NCI-H2171 treated with DMSO at 0.1 percent for 48 hours (cell line): ENCODE data around the gene CSDE1.
A peak's percentile ranks its signal among the peaks of the same experiment; 100 is the strongest.

Source experiments
- DNase-seq: peaks from one replicate; lab custom pipeline; 2025; lab: John Stamatoyannopoulos, UW

The CSDE1 gene

GRCh38 chr1:114701931-114702330, 55.9 kb downstream of the CSDE1 start:
- no peak for DNase-seq

GRCh38 chr1:114700036-114700600, 57.7 kb downstream of the CSDE1 start:
- DNase-seq, result no peak

GRCh38 chr1:114696810-114697209, 61.0 kb downstream of the CSDE1 start:
- no peak for DNase-seq

- no peak for DNase-seq
Measured at GRCh38 chr1:114695430-114696058, 62.2 kb downstream of the CSDE1 start, which contains the start of gene AMPD1. TSS of gene AMPD1 (minus strand) at chr1:114695546. CDS start at chr1:114695471, 75 bp downstream.

GRCh38 chr1:114694540-114695310, 63.1 kb downstream of the CSDE1 start:
- DNase-seq, result no peak

GRCh38 chr1:114692947-114693346, 64.8 kb downstream of the CSDE1 start:
- no peak for DNase-seq

GRCh38 chr1:114691061-114691460, 66.7 kb downstream of the CSDE1 start:
- DNase-seq, result no peak

GRCh38 chr1:114690148-114690547, 67.6 kb downstream of the CSDE1 start:
- no peak for DNase-seq

GRCh38 chr1:114688526-114688925, 69.3 kb downstream of the CSDE1 start:
- DNase-seq, result no peak

GRCh38 chr1:114685851-114686250, 71.9 kb downstream of the CSDE1 start:
- DNase-seq, result no peak

GRCh38 chr1:114677691-114678090, 80.1 kb downstream of the CSDE1 start:
- no peak for DNase-seq

GRCh38 chr1:114676115-114676514, 81.7 kb downstream of the CSDE1 start:
- DNase-seq, result no peak

- DNase-seq, result no peak
Measured at GRCh38 chr1:114671939-114672275, 85.9 kb downstream of the CSDE1 start.

GRCh38 chr1:114671011-114671938, 86.5 kb downstream of the CSDE1 start:
- DNase-seq, result peak; percentile 42

- peak; percentile 69 for DNase-seq
Measured at GRCh38 chr1:114670083-114671010, 87.4 kb downstream of the CSDE1 start.

GRCh38 chr1:114669562-114670082, 88.2 kb downstream of the CSDE1 start, which contains the start of gene DENND2C:
TSS of gene DENND2C (minus strand) at chr1:114670049. CDS start at chr1:114625984, 44,065 bp downstream.
- DNase-seq, result no peak

GRCh38 chr1:114668784-114669561, 88.8 kb downstream of the CSDE1 start:
- no peak for DNase-seq

- DNase-seq, result no peak
Measured at GRCh38 chr1:114668373-114668772, 89.4 kb downstream of the CSDE1 start.

GRCh38 chr1:114666954-114667353, 90.8 kb downstream of the CSDE1 start:
- DNase-seq, result no peak
